Keratinocyte (primary cell): Measurements from ENCODE around the gene TH.

Experiments
- CTCF ChIP-seq, 3 experiments: IDR thresholded peaks in 1 of 3; conservative IDR thresholded peaks in 1 of 3; optimal IDR thresholded peaks in 1 of 3; 2 replicates in 2 of 3; 3 replicates in 1 of 3; pipeline versions ENCODE3 to v1.5.1; 2011; ENCODE audit warnings: low read length in 3 of 3, mild to moderate bottlenecking in 3 of 3, moderate library complexity in 2 of 3, control low read depth in 1 of 3, inconsistent platforms in 1 of 3; ENCODE audit not compliant: insufficient read depth in 2 of 3; ENCODE audit errors: extremely low read depth in 1 of 3
- EZH2 ChIP-seq: IDR thresholded peaks from one replicate; pipeline ENCODE4 v1.6.1; 2012; ENCODE audit warnings: inconsistent platforms, mild to moderate bottlenecking, low read length, moderate library complexity

- TF ChIP-seq CTCF (optimal IDR thresholded peaks at IDR 0.05 in 1 of 3, IDR thresholded peaks at IDR 0.05 in 1 of 3, conservative IDR thresholded peaks at IDR 0.05 in 1 of 3; ENCODE audit: extremely low read depth in 1 of 3, insufficient read depth in 2 of 3, low read length in 3 of 3) (peak in 1 of 3 experiments; percentile 54), EZH2 (peak; percentile 70)
These were observed 27.6 kb downstream of the TH start for GRCh38 chr11:2143799-2144543.
